GM12873 (cell line): ENCODE measurements around the gene VAMP4.

Source experiments
- TF ChIP-seq, protein P1 (sequence below): IDR thresholded peaks from 2 replicates; pipeline ENCODE4 v1.5.1; 2012; ENCODE audit warnings: low read depth, mild to moderate bottlenecking, moderate library complexity, low read length, control low read depth; ENCODE audit not compliant: insufficient read depth; ENCODE audit errors: missing control alignments

VAMP4 gene, protein sequence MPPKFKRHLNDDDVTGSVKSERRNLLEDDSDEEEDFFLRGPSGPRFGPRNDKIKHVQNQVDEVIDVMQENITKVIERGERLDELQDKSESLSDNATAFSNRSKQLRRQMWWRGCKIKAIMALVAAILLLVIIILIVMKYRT

DNA sequence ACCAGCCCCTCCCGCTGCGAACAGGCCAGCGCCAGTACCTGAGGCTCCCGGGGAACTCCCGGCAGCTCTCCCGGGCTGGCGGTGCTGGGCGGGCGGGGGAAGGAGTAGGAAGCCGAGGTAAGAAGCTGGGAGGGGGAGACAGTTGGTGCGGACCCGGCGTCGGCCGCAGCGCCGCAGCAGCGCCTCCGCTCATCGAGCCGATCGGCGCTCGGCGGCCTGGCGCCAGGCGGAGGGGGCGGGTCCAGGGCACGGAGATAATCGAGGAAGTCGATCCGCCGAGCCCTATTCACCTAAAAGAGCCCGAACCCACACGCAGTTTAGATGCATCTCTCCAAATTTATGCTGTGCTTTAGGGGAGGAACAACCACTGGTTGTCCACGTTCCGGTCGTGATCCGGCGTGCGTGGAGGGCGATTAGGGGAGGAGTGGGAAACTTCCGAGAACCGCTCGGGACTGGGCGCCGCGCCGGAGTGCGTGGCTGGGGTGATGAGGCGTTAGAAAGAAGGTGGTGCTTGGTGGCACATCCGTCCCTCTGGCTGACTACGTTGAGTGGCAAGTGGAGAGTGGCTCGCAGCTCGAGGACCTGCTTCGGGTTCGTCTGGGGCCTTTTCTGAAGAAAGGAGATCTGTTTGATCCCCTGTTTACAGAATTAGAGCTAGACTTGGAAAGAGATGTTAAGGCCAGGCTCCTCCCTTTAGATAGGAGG, at the start of gene VAMP4:
Gene VAMP4 (minus strand): TSS at position 194 of the 705 bp plus-strand sequence. CDS start 3,651 bp downstream, outside the sequence.
- TF ChIP-seq, protein P1, sequence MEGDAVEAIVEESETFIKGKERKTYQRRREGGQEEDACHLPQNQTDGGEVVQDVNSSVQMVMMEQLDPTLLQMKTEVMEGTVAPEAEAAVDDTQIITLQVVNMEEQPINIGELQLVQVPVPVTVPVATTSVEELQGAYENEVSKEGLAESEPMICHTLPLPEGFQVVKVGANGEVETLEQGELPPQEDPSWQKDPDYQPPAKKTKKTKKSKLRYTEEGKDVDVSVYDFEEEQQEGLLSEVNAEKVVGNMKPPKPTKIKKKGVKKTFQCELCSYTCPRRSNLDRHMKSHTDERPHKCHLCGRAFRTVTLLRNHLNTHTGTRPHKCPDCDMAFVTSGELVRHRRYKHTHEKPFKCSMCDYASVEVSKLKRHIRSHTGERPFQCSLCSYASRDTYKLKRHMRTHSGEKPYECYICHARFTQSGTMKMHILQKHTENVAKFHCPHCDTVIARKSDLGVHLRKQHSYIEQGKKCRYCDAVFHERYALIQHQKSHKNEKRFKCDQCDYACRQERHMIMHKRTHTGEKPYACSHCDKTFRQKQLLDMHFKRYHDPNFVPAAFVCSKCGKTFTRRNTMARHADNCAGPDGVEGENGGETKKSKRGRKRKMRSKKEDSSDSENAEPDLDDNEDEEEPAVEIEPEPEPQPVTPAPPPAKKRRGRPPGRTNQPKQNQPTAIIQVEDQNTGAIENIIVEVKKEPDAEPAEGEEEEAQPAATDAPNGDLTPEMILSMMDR = no peak

DNA sequence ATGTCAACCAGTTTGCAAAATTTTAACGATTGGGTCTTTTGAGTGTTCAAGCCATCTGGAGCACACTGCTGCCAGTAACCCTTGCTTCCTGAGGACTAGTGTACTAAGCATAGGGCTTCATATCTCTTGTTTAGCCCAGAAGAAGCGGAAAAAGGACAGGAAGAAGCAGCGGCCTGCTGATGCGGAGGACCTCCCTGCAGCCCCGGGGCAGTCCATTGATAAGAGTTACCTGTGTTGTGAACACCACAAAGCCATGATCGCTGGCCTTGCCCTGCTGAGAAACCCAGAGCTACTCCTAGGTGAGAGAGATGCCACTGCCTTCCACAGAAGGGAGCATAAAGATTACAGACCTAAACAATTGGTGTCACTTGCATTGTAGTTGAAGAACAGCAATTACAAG, 48.5 kb upstream of the VAMP4 start:
- TF ChIP-seq, protein P1 = no peak

DNA sequence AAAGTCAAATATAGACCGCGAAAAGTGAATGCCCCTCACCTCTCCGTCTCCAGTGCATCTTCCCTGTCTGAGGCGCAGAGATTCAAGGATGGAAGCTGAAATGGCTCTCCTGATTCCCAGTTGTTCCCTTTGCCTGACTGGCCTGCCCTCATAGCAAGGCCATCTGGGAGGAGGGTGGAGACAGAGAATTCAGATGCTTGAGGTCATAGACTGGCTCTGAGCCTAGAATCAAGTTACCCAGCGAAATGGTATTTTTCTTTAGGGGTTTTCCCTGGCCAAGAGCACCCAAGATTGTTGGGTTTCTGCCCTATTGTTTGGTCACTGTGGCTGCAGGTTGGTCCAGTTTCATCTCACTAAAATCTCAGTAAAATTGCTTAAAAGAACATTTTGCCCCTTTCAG, 46.8 kb upstream of the VAMP4 start:
- TF ChIP-seq, protein P1 = no peak

DNA sequence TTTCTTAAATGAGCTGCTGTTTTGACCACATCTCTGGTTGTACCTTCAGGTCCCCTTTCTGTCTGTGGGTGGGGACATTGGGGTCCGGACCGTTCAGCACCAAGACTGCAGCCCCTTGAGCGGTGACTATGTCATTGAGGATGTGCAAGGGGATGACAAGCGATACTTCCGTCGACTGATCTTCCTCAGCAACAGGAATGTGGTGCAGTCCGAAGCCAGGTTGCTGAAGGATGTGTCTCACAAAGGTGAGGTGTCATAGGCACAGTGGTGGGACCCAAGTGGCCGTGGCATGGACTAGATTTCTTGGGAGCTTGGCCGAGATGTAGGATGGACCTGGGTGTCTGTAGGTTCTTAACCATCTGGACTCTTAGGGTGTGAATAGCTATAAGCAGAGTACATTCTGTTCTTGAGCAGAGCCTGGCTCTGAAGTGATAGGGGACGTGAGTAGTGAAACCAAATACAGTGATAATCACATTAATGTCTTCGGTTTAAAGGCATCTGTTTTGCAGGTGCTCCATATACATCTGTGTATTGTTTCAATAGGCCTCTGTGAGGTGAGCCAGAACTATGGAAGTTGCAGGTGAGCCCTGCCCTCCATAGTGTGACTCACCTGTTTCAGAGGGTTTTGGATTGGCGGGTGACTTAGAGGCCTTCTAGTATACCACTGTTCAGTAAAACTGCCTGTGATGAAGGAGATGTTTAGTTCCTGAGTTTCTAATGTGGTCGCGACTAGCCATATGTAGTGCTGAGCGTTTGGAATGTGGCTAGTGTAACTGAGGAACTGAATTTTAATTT, 46.0 kb upstream of the VAMP4 start:
- TF ChIP-seq, protein P1 = no peak

DNA sequence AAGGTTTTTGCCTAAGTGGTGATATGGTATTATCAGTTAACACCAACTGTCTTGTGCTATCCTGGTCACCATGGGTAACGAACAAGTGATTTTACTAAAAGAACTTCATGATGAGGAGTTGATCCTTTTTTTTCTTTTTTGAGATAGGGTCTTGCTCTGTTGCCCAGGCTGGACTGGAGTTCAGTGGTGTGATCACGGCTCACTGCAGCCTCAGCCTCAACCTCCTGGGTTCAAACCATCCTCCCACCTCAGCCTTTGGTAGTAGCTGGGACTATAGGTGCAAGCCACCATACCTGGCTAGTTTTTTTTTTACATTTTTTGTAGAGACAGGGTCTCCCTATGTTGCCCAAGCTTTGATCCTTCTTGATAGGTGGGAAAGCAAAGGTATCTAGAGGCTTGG, 44.7 kb upstream of the VAMP4 start:
- TF ChIP-seq, protein P1 = no peak

DNA sequence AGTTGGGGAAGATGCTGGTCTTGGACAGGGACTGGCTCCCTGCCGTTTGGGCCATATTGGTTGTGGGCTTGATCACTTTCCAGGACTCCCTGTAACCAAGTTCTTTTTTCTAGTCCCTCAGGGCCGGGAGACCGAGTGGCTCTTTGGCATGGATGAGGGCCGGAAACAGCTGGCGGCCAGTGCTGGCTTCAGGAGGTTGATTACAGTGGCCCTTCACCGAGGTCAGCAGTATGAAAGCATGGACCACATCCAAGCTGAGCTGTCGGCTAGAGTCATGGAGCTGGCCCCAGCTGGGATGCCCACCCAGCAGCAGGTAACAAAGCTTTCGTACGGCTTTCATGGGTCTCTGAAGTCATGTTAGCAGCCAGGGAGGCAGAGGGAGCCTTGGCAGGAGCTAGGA, 43.9 kb upstream of the VAMP4 start:
- TF ChIP-seq, protein P1 = no peak

DNA sequence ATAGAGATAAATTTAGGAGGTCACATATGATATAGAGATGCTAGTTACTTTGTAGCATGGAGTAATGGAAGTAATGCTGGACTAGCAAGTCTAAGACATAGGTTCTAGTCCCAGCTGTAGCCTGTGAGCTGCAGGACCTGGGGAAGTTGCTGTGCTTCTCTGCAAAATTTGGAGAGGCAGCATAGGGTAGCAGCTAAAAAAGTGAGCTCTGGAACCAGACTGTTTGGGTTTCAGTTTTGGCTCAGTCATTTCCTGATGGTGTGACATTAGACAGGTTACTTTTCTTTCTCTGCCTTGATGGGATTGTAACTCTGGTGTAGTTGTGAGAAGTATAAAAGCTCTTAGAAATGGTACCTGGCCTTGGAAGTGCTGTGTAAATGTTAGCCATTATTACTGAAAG, 42.9 kb upstream of the VAMP4 start:
- TF ChIP-seq, protein P1 = no peak
